T-helper 1 cell treated with Interleukin-12 subunit alpha and Interleukin-12 subunit beta and Interleukin-4 antibody, amounts not matched to agents 30 ng/mL and 1 ng/mL, for 36 hours (primary cell): ENCODE results near the gene PRR32. TPM values are rescaled to one million over a fixed set of nuclear protein-coding genes. Genes with fewer than 3 reads are reported as not detected.
"Not testable (repeated sequence)": the region's sequence is repeated elsewhere in the genome, so short reads cannot be mapped to it uniquely, and the experiment has no call there.

ENCODE experiments used
- intact Hi-C: fragments of 100-400 bp; cut with micrococcal nuclease; formaldehyde crosslinking; loops from one replicate; pipeline ENCODE4 v1.15.1; 2024
- total RNA-seq: library from RNA; stranded (reverse); gene quantifications from 2 replicates; pipeline ENCODE4 v1.2.3, GENCODE V29; 2022

PRR32 gene
- total RNA-seq: not detected in 2 replicates

DNA sequence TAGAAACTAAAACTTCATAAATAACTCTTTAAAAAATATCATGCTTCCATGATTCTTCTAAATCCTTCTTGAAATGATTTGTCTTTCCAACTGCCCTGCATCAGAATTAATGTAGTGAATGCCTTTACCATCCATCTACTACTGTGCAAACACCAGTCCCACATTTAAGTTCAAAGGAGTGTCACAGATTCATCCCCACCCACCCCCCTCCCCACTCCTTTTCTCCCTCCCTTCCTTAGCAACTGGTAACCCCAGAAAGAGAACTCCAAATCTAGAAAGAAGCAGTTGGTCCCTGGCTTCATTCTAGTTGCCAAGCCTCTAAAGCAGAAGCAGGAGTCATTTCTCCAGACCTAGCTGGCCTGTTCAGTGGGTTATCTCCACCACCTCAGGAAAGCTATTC lies at the start of gene PRR32:
Gene PRR32 (plus strand): TSS at position 301 of the 400 bp plus-strand sequence. CDS start 115 bp downstream, outside the sequence.
- intact Hi-C loops: no loop called here

DNA sequence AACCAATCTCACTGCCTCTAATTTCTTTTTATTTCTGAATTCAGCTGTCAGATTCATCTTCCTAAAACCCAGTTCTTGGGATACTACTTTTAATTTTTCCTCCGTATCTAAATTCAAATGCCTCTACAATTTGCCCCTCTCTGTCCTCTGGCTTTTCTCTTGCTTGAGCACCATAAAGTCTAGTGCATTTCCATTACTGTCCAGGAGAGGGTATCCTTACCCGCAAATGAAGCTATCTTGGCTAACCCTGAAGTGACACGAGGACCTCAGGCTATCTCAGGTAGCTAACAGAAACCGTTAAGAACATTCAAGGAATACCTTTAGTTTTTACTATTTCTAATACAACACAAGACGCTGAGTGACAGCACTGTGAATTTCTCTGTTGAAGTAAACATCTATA lies 49.4 kb upstream of the PRR32 start:
- intact Hi-C loops: no loop called here

DNA sequence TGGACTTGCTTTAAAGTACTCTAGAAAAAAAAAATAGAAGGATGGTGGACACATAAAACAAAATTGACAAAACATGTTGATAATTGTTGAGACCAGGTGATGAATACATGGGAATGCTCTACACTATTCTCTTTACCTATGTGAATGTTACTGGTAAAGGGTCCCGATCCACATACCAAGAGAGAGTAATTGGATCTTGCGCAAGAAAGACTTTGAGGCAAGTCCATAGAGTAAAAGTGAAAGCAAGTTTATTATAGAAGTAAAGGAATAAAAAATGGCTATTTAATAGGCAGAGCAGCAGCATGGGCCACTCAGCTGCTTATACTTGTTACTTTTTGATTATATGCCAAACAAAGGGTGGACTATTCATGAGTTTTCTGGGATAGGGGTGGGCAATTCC lies 34.0 kb upstream of the PRR32 start:
- intact Hi-C loops: no loop called here

DNA sequence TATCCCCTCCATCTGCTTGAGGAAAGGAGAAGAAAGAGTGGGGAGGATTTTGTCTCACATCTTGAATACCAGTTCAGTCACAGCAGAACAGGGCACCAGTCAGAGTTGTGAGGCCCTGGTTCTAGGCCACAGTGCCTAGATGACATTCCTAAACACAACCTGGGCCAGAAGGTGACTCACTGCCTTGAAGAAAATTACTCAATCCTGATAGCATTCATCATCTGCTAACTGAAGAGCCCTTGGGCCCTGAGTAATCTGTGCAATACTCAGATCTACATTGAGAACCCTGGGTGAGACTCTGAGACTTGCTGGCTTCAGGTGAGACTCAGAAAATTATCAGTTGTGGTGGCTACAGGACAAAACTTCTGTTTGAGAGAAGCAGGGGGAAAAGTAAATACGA lies 20.5 kb upstream of the PRR32 start:
- intact Hi-C loops: no loop called here

DNA sequence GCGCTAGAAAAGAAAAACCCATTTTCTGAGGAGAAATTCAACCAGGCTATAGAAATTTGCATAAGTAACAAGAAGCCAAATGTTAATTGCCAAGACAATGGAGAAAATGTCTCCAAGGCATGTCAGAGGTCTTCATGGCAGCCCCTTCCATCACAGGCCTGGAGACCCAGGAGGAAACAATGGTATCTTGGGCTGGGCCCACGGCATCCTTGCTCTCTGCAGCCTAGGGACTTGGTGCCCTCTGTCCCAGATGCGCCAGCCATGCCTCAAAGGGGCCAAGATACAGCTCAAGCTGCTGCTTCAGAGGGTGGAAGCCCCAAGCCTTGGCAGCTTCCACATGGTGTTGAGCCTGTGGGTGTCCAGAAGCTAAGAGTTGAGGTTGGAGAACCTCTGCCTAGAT lies 12.7 kb upstream of the PRR32 start:
- intact Hi-C loops: not testable (repeated sequence)

DNA sequence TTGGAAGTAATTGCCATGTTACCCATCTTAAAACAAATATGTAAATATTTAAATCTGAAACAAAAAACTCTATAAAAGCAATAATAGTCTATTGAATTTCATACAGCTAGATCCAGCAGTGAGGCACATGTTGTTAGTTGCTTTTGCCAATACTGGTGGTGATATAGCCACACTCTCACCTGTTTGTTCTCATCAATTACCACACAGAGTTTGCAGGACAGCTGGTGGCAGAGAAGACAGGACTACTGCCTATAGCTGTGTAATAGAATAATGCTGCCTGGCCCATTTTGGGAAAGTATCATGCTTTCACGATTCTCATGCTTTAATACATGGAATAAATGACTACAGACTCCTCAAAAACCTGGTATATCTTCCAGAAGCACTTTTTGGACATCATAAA lies 3.7 kb upstream of the PRR32 start:
- intact Hi-C loops: no loop called here

DNA sequence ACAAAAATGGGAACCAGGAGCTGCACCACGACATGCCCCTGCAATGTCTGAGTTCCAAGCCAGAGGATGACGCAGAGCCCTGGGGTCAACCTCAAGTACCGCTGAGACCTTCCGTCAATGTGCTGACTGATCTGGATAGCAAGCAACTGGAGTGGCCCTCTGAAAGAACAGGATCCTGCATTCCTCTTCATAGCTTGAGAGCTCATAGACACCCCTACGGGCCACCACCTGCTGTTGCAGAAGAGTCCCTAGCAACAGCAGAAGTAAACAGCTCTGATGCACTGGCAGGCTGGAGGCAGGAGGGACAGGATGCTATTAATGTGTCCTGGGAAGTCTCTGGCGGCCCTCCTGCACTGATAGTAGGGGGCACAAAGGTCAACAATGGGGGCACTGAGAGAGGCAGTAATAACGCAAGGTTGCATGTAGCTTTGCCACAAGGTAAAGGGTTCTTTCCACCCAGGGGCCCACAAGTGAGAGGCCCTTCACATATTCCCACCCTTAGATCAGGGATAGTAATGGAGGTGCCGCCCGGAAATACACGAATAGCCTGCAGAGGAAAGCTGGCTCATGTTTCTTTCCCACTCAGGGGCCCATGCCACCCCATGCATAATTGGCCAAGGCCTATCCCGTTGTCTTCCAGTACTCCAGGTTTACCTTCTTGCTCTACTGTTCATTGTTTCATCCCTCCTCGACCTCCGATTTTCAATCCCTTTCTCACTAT lies 1.3 kb downstream of the PRR32 start:
- intact Hi-C loops: no loop called here

- intact Hi-C loops: no loop called here
Observed at GRCh38 chrX:126824338-126825007, 4.9 kb downstream of the PRR32 start.

DNA sequence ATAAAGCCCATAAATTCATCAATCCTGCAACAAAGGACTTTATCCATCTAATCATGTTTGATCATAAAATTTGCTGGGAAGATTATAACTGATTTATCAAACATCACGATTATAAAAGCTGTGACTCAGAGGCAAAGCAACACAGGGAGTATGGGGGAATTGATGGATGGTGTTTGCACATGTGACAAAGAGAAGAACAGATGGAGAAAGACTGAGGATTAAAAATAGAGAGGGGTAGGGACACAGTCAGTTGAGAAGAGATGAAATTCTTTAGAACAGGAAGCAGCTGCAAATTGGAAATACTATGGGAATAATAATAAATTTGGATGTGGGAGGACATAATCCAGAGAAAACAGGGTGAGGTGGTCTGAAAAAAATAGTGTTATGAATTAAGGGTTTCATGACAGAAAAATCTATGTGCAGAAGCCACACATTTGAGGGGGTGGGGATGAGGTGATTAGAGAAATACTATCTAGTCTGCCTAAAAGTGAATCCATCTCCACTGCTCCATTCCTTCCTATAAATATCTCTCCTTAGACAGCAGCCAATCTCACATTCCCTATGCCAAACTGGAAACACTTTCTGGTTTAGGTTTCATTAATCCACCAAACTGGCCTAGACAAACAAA lies 6.2 kb downstream of the PRR32 start:
- intact Hi-C loops: no loop called here

DNA sequence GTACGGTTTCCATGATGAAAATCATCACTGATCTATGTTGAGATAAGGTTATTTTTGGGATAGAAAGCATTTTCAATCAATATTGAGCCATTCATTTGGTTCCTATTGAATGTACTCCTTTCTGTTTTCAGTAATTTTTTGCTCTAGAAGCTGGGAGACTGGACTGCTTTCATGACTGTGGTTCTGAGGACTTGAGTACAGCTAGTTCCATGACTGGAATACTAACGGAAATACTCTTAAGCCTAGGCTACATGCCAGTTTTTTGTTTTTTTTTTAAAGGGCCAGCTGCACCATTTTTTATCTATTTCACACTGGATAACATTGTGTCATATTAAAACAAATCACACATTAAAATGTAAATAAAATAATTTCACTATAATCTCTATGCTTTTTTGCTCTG lies 16.7 kb downstream of the PRR32 start:
- intact Hi-C loops: no loop called here

DNA sequence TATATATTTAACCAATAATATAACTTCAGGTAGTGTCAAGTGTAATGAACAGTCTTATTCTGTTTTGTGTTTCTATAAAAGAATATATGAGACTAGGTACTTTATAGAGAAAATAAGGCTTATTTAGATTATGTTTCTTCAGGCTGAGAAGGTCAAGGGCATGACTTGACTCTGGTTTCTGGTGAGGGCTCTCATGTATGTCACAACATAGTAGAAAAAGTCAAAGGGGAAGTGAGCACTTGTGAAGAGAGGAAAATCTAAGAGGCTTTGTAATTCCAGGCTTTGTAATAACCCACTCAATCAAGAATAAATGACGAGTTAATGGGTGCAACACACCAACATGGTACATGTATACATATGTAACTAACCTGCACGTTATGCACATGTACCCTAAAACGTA lies 27.6 kb downstream of the PRR32 start:
- intact Hi-C loops: no loop called here

DNA sequence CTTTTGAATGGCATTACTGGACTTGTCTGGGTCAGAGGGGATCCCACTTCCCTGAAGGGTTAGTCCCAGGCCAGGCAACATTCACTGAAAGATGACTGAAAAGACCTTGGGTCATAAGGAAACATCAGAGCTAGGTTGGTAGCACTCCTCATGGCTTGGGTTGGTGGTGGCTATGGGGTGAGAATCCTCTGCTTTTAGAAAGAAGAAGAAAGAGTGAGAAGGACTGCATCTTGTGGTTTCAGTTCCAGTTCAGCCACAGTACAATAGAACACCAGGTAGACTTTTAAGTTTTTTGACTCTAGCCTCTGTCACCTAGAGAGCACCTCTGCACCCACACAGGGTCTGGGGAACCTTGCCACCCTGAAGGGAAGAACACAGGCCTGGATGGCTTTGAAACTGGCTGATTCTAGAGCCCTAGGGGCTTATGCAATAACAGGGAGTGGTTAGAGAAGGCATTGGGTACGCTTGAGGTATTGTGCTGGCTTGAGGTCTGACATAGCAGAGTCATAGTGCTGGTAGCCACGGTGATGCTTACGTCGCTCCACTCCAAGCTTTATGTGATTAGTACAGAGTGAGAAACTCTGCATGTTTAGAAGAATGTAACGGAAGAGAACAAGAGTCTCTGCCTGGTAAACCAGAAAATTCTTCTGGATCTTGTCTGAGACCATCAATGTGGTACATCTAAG lies 36.5 kb downstream of the PRR32 start:
- intact Hi-C loops: no loop called here
